Coronary artery (tissue), 2 donors: Measurements from ENCODE around the gene PKD2L1.

Experiments used
- DNase-seq: peaks from one replicate; pipeline ENCODE4 v3.0.0-alpha.2; 2017; ENCODE audit warnings: low spot score
- H3K27ac ChIP-seq, 2 donors: fragments of 200-600 bp; sonication (generic); one replicate each; pipeline ENCODE4 v1.5.1; 2016 to 2019
- H3K4me3 ChIP-seq: fragments of 200-600 bp; sonication (generic); 2 replicates; pipeline ENCODE4 v1.5.1; 2016; ENCODE audit warnings: mild to moderate bottlenecking, moderate library complexity
- TF ChIP-seq, protein P1 (sequence below): fragments of 200-600 bp; sonication (generic); IDR thresholded peaks from one replicate; pipeline ENCODE4 v1.5.1; 2019; ENCODE audit warnings: antibody characterized with exemption

Gene PKD2L1

DNA sequence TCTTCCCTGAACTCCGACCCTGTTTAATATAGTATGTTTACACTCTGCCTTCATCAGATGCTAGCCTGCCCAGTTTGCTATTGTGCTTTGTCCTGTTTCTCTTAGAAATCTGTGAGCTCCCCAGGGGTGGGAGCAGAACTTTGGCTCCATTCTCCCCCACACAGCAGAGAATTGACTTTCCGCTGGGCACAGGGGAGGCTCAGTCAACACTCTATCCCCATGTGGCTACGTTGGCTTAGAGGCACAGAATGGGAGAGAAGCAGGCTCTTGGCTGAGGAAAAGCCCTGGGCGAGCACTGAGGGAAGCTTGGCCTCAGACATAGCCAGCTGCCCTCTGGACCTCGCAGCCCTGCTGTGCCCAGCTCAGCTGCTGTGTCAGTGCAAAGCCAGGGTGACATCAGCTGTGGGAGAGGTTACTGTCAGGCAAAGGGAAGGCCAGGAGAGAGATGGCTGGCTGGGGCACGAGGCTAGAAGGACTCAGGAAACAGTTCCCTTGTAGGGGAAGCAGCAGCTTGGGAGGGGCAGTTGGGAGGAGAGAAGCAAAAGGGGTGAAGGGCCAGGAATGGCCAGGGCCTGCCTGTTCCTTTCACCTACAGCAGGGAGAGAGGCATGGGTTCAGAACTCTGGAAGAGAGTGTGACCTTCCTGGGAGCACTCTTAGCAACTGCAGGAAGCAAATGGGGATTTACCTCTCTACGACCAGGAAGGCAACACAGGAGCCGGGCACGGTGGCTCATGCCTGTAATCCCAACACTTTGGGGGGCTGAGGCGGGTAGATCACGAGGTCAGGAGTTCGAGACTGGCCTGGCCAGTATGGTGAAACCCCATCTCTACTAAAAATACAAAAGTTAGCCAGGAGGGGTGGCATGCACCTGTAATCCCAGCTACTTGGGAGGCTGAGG, 11.2 kb upstream of the PKD2L1 start:
- H3K27ac ChIP-seq = peak overlapping the region in 1 of 2 donors; percentile 42
- no peak for DNase-seq

DNA sequence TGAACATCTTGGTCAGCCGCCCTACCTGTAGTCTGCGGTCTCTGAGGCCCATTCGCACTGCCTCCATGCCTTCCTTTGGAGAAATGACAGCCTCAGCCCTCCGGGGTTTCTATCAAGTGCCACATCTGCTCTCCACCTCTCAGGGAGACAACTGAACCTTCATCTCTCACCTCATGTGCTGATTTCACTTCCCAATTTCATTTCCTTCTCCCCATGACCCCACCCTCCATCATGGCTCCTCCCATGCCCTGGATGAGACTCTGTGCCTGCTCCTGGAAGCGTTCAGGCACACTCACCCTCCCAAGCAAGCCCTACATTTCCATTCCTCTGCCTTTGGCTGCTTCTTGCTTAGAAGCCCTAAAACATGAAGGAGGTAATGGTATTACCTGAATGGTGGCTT, 9.2 kb upstream of the PKD2L1 start:
- no peak overlapping the region for H3K27ac ChIP-seq
- no peak overlapping the region for H3K4me3 ChIP-seq
- no peak for DNase-seq
- TF ChIP-seq, protein P1, sequence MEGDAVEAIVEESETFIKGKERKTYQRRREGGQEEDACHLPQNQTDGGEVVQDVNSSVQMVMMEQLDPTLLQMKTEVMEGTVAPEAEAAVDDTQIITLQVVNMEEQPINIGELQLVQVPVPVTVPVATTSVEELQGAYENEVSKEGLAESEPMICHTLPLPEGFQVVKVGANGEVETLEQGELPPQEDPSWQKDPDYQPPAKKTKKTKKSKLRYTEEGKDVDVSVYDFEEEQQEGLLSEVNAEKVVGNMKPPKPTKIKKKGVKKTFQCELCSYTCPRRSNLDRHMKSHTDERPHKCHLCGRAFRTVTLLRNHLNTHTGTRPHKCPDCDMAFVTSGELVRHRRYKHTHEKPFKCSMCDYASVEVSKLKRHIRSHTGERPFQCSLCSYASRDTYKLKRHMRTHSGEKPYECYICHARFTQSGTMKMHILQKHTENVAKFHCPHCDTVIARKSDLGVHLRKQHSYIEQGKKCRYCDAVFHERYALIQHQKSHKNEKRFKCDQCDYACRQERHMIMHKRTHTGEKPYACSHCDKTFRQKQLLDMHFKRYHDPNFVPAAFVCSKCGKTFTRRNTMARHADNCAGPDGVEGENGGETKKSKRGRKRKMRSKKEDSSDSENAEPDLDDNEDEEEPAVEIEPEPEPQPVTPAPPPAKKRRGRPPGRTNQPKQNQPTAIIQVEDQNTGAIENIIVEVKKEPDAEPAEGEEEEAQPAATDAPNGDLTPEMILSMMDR = no peak

More for the DNA sequence above, 11.2 kb upstream of the PKD2L1 start:
- TF ChIP-seq, protein P1 = no peak
- no peak overlapping the region for H3K4me3 ChIP-seq

DNA sequence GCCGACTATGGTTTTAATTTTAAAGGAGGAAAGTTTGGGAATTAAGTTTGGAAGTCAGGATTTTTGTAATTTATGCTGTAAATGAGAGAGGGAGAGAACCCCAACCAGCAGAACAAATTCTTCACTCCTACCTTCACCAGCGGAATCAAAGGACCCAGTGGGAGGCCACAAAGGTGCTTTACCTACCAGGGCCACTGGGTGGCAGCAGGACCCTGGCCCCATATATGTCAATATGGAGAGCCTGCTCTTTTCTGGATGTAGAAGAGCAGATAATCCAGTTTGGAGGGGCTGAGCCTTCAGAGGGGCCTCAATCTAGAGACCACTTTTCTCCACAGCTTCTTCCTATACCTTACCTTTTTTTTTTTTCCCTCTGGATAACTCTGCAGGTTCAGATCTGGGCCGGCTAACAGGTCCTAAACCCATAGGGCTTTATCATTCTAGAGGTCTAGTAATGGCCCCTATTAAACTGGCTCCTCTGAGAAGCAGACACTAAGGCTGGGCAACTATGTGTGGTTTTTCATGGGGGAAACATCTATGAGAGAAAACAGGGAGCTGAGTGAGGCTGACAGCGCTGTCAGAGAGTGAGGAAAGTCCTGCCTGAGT, 8.5 kb upstream of the PKD2L1 start:
- TF ChIP-seq, protein P1 = peak; percentile 85
- no peak overlapping the region for H3K4me3 ChIP-seq
- DNase-seq = peak; percentile 82
- no peak overlapping the region for H3K27ac ChIP-seq

DNA sequence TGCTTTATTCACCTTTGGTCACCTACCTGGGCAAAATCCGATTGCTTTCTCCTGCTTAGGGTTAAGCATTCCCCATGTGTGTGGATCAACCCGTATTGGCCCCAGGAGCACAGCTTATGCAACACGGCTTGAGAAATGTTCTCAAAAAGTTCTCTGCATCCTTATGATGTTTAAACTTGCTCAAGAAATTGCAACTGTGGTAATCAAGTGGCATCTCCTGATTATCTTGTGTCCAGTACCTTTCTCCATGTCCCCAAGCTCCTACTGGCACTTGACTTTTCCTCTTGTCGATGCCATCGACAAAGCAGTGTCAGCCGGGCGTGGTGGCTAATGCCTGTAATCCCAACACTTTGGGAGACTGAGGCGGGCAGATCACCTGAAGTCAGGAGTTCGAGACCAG, 4.7 kb upstream of the PKD2L1 start:
- TF ChIP-seq, protein P1 = no peak
- DNase-seq = no peak
- Histone ChIP-seq H3K27ac (no peak overlapping the region), H3K4me3 (no peak overlapping the region)

DNA sequence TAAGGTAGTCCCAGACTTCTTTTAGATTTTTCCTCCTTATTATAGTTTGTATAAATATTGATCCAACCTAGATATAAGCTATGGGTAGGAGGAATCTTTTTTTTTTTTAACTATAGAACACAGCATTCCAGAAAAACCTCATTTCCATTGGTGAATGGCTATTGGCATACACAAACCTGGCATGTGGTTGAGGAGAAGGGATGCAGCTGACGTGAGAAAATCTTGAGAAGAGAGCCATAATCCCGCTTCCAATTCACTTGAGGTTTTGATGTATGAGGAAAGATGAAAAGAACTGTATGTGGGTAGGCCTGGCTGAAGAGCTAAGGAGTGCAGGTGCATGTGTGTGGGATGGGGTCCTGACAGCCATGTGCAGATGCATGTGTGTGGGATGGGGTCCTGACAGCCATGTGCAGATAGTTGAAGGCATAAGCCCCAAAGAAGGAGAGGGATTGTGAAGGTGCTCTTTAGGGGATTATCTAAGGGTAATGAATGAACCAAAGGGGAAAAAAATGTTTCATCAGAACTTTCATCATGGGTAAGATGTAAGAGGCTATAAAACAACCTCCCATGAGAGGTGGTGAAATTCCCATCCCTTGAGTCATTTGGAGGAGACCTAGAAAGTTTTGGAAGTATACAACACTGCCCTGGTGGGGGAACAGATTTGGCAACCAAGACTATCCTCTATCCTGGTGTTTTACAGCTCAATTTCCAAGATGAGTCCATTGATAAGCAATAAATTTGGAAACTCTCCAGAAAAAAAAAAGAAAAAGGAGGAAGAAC, 3.8 kb upstream of the PKD2L1 start:
- no peak for DNase-seq
- TF ChIP-seq, protein P1 = no peak
- Histone ChIP-seq H3K27ac (no peak overlapping the region), H3K4me3 (no peak overlapping the region)

DNA sequence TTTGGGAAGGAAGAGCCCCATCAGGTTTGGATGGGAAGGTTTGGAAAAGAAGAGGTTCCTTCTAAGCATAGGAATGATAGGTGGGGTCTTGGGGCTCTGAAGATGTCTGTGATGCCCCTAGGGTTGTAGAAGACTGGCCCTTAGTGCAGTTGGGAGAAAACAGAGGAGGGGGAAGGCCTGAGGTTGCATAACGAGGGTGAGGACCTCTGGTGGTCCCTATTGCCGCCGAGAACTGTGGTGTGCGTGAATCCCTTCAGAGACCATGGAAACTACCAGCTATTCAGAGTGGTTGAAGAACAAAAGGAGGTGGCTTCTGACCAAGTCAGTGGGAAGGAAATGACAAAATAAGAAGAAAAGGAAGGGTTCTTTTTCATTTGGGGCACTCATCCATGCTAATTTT, 3.1 kb upstream of the PKD2L1 start:
- no peak overlapping the region for H3K27ac ChIP-seq
- no peak overlapping the region for H3K4me3 ChIP-seq
- TF ChIP-seq, protein P1 = no peak
- no peak for DNase-seq
